KMS-11 (cell line): ENCODE data around the gene TRIM63.
A peak's percentile ranks its signal among the peaks of the same experiment; 100 is the strongest.

Experiments used
- H2AFZ ChIP-seq: fragments of 200-600 bp; sonication (generic); 2 replicates; pipeline ENCODE4 v1.6.1; 2016; ENCODE audit warnings: antibody characterized with exemption, mixed run types, low read depth
- H3K27ac ChIP-seq: fragments of 200-600 bp; sonication (generic); 2 replicates; pipeline ENCODE4 v1.6.1; 2016; ENCODE audit warnings: mild to moderate bottlenecking, mixed run types
- H3K27me3 ChIP-seq: fragments of 200-600 bp; sonication (generic); 2 replicates; pipeline ENCODE4 v1.6.1; 2017; ENCODE audit warnings: mild to moderate bottlenecking, low read depth, mixed run types, moderate library complexity; ENCODE audit not compliant: insufficient read depth
- H3K36me3 ChIP-seq: fragments of 200-600 bp; sonication (generic); 2 replicates; pipeline ENCODE4 v1.6.1; 2017; ENCODE audit warnings: mild to moderate bottlenecking, mixed run types; ENCODE audit not compliant: insufficient read depth
- H3K4me1 ChIP-seq: fragments of 200-600 bp; sonication (generic); 2 replicates; pipeline ENCODE4 v1.6.1; 2016; ENCODE audit warnings: mild to moderate bottlenecking, low read depth, mixed run types; ENCODE audit not compliant: poor library complexity, severe bottlenecking
- H3K4me2 ChIP-seq: fragments of 200-600 bp; sonication (generic); 2 replicates; pipeline ENCODE4 v1.7.0; 2016; ENCODE audit warnings: mild to moderate bottlenecking, mixed run types
- H3K4me3 ChIP-seq: fragments of 200-600 bp; sonication (generic); IDR thresholded peaks from 2 replicates; pipeline ENCODE4 v1.6.1; 2017; ENCODE audit warnings: low read depth, low read length, mixed read lengths; ENCODE audit not compliant: insufficient read depth
- H3K79me2 ChIP-seq: fragments of 200-600 bp; sonication (generic); 2 replicates; pipeline ENCODE4 v1.6.1; 2016; ENCODE audit warnings: low read depth, mixed run types; ENCODE audit not compliant: insufficient read depth
- H3K9ac ChIP-seq: fragments of 200-600 bp; sonication (generic); 2 replicates; pipeline ENCODE4 v1.6.1; 2016; ENCODE audit warnings: mild to moderate bottlenecking, mixed run types
- H4K20me1 ChIP-seq: fragments of 200-600 bp; sonication (generic); 2 replicates; pipeline ENCODE4 v1.6.1; 2016; ENCODE audit warnings: mild to moderate bottlenecking, mixed run types; ENCODE audit not compliant: insufficient read depth
- CTCF ChIP-seq: fragments of 200-600 bp; sonication (generic); conservative IDR thresholded peaks from 2 replicates; pipeline ENCODE4 v1.6.1; 2017; ENCODE audit warnings: low read depth, mild to moderate bottlenecking, antibody characterized with exemption, low read length, moderate library complexity, mixed read lengths

Gene TRIM63

GRCh38 chr1:26067432-26067911 is at the start of gene TRIM63:
TRIM63 (minus strand) TSS chr1:26067630; CDS start chr1:26067494, 136 bp downstream.
- H3K27me3 ChIP-seq: peaks cover 4% of the 10 kb centered on the region; the same call in 1 of the 2 replicates
- no peaks in the 10 kb centered on the region for H3K36me3 ChIP-seq
- no peak within 1 kb of the TSS for H3K4me3 ChIP-seq
- H3K27ac ChIP-seq: no peak within 1 kb of the TSS
- no peaks in the 10 kb centered on the region for H4K20me1 ChIP-seq
- no peak for TF ChIP-seq CTCF
- no peak within 1 kb of the TSS for H3K4me2 ChIP-seq
- H3K4me1 ChIP-seq: no peaks in the 10 kb centered on the region
- H3K79me2 ChIP-seq: no peaks in the 10 kb centered on the region
- H3K9ac ChIP-seq: no peak within 1 kb of the TSS
- no peak within 1 kb of the TSS for H2AFZ ChIP-seq

GRCh38 chr1:26114165-26114927 is 46.9 kb upstream of the TRIM63 start:
- Histone ChIP-seq H3K4me2 (peak overlapping the region; percentile 75; the same call in 1 of the 2 replicates), H3K4me1 (peaks cover 56% of the 10 kb centered on the region), H3K9ac (no peak overlapping the region), H3K27ac (no peak overlapping the region), H4K20me1 (no peaks in the 10 kb centered on the region), H3K27me3 (no peaks in the 10 kb centered on the region), H3K36me3 (no peaks in the 10 kb centered on the region), H3K4me3 (no peak overlapping the region), H2AFZ (no peak overlapping the region), H3K79me2 (peaks cover 14% of the 10 kb centered on the region; the same call in 1 of the 2 replicates)
- no peak for TF ChIP-seq CTCF

- Histone ChIP-seq H3K27me3 (no peaks in the 10 kb centered on the region), H2AFZ (peak overlapping the region; percentile 88; the same call in 1 of the 2 replicates), H4K20me1 (no peaks in the 10 kb centered on the region), H3K4me3 (peak overlapping the region; percentile 63), H3K4me1 (peaks cover 41% of the 10 kb centered on the region), H3K27ac (peak overlapping the region; percentile 84), H3K4me2 (peak overlapping the region; percentile 75), H3K9ac (peak overlapping the region; percentile 66), H3K79me2 (peaks cover 14% of the 10 kb centered on the region; the same call in 1 of the 2 replicates), H3K36me3 (no peaks in the 10 kb centered on the region)
- TF ChIP-seq CTCF: no peak
Observed at GRCh38 chr1:26112407-26112775, 45.0 kb upstream of the TRIM63 start.

GRCh38 chr1:26111530-26112406 is 44.3 kb upstream of the TRIM63 start, which contains the start of gene PDIK1L:
PDIK1L (plus strand) TSS chr1:26111824; CDS start chr1:26114309, 2,485 bp downstream.
- TF ChIP-seq CTCF: no peak
- Histone ChIP-seq H3K4me3 (peak within 1 kb of the TSS; percentile 63), H3K79me2 (peaks cover 14% of the 10 kb centered on the region; the same call in 1 of the 2 replicates), H3K9ac (peak within 1 kb of the TSS; percentile 93), H3K4me2 (peak within 1 kb of the TSS; percentile 75), H3K27me3 (no peaks in the 10 kb centered on the region), H4K20me1 (no peaks in the 10 kb centered on the region), H3K36me3 (no peaks in the 10 kb centered on the region), H3K27ac (peak within 1 kb of the TSS; percentile 84), H2AFZ (peak within 1 kb of the TSS; percentile 89), H3K4me1 (peaks cover 41% of the 10 kb centered on the region)
